Astrocyte (in vitro differentiated cells and primary cell): ENCODE results near the gene TPRG1. TPM values are rescaled to one million over a fixed set of nuclear protein-coding genes. Genes with fewer than 3 reads are reported as not detected.
A peak's percentile ranks its signal among the peaks of the same experiment; 100 is the strongest.

Experiments
- DNase-seq: peaks from one replicate; pipeline ENCODE4 v3.0.0-alpha.2; 2010; ENCODE audit warnings: low read depth
- FAIRE-seq: peaks from 2 replicates; lab custom pipeline; 2011; peaks lifted over from hg19 to GRCh38; lab: Jason Lieb, UNC
- H2AFZ ChIP-seq: 2 replicates; pipeline ENCODE4 v1.6.0; 2012; ENCODE audit warnings: low read depth, low read length, inconsistent platforms
- H3K27ac ChIP-seq: 2 replicates; pipeline ENCODE4 v1.5.1; 2011; ENCODE audit warnings: low read depth, low read length, inconsistent platforms
- H3K27me3 ChIP-seq: 2 replicates; pipeline ENCODE4 v1.6.0; 2011; ENCODE audit warnings: low read length, inconsistent platforms; ENCODE audit not compliant: insufficient read depth
- H3K36me3 ChIP-seq: 2 replicates; pipeline ENCODE4 v1.5.1; 2011; ENCODE audit warnings: low read length, inconsistent platforms; ENCODE audit not compliant: insufficient read depth
- H3K4me1 ChIP-seq: 2 replicates; pipeline ENCODE4 v1.5.1; 2011; ENCODE audit warnings: low read length, inconsistent platforms; ENCODE audit not compliant: insufficient read depth
- H3K4me2 ChIP-seq: 2 replicates; pipeline ENCODE4 v1.6.0; 2012; ENCODE audit warnings: low read length, inconsistent platforms
- H3K4me3 ChIP-seq: 2 replicates; pipeline ENCODE4 v1.5.1; 2011; ENCODE audit warnings: low read depth, mild to moderate bottlenecking, low read length, inconsistent platforms; ENCODE audit not compliant: insufficient read depth
- H3K79me2 ChIP-seq: 2 replicates; pipeline ENCODE4 v1.6.0; 2012; ENCODE audit warnings: mild to moderate bottlenecking, low read length, inconsistent platforms; ENCODE audit not compliant: insufficient read depth
- H3K9ac ChIP-seq: 2 replicates; pipeline ENCODE4 v1.6.0; 2012; ENCODE audit warnings: mild to moderate bottlenecking, low read length, inconsistent platforms
- H3K9me3 ChIP-seq: 2 replicates; pipeline ENCODE4 v1.5.1; 2012; ENCODE audit warnings: low read depth, mild to moderate bottlenecking, low read length, inconsistent platforms; ENCODE audit not compliant: insufficient read depth
- H4K20me1 ChIP-seq: 2 replicates; pipeline ENCODE4 v1.6.0; 2012; ENCODE audit warnings: low read length, inconsistent platforms; ENCODE audit not compliant: insufficient read depth
- H3K27ac Mint-ChIP-seq: one replicate; pipeline ENCODE4 v1.8.0; 2021; ENCODE audit warnings: mild to moderate bottlenecking, mixed read lengths; ENCODE audit not compliant: unreplicated experiment
- H3K27me3 Mint-ChIP-seq: one replicate; pipeline ENCODE4 v1.8.0; 2021; ENCODE audit warnings: low read depth, mixed read lengths; ENCODE audit not compliant: unreplicated experiment
- H3K36me3 Mint-ChIP-seq: one replicate; pipeline ENCODE4 v1.8.0; 2021; ENCODE audit warnings: low read depth, mixed read lengths; ENCODE audit not compliant: unreplicated experiment
- H3K4me1 Mint-ChIP-seq: one replicate; pipeline ENCODE4 v1.8.0; 2021; ENCODE audit warnings: low read depth, mixed read lengths; ENCODE audit not compliant: unreplicated experiment
- H3K4me3 Mint-ChIP-seq: one replicate; pipeline ENCODE4 v1.8.0; 2021; ENCODE audit warnings: mild to moderate bottlenecking, moderate library complexity, mixed read lengths; ENCODE audit not compliant: unreplicated experiment
- H3K9me3 Mint-ChIP-seq: one replicate; pipeline ENCODE4 v1.8.0; 2021; ENCODE audit warnings: mild to moderate bottlenecking, mixed read lengths; ENCODE audit not compliant: unreplicated experiment
- EZH2 ChIP-seq: IDR thresholded peaks from 2 replicates; pipeline ENCODE4 v1.6.1; 2012; ENCODE audit warnings: mild to moderate bottlenecking, low read length, inconsistent platforms; ENCODE audit not compliant: insufficient read depth
- total RNA-seq: library from RNA; stranded (reverse); gene quantifications from 2 replicates; pipeline ENCODE4 v1.2.1, GENCODE V29; 2021
- TF ChIP-seq, protein P1 (sequence below): IDR thresholded peaks from 2 replicates; pipeline ENCODE4 v1.5.1; 2011; ENCODE audit warnings: low read depth, mild to moderate bottlenecking, inconsistent platforms, low read length, moderate library complexity; ENCODE audit not compliant: insufficient read depth

The TPRG1 gene
- total RNA-seq, 1 donor from 2014 or later = 1.1 TPM

DNA sequence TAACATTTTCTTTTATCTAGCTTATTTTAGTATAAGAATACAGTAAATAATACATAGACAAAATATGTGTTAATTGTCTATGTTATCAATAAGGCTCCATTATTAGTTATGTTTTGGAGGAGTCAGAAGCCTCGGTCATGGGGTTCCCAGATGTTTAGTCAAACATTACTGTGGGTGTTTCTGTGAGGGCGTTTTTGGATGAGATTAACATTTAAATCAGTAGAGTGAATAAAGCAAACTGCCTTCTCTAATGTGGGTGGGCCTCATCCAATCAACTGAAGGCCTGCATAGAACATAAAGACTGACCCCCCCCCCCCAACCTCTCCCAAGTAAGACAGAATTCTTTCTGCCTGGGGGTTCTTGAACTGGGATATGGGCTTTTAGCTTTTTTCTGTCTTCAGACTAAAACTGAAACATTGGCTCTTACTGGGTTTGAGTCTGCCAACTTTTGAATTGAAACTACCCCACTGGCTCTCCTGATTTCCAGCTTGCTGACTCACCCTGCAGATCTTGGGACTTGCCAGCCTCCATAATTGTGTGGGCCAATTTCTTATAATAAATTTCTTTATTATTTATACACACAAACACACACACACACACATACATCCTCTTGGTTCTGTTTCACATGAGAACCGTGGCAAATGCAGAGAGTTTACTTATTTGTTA, 192.0 kb downstream of the TPRG1 start:
- Mint-ChIP-seq H3K27ac (no peak overlapping the region), H3K27me3 (peaks cover 3% of the 10 kb centered on the region)

DNA sequence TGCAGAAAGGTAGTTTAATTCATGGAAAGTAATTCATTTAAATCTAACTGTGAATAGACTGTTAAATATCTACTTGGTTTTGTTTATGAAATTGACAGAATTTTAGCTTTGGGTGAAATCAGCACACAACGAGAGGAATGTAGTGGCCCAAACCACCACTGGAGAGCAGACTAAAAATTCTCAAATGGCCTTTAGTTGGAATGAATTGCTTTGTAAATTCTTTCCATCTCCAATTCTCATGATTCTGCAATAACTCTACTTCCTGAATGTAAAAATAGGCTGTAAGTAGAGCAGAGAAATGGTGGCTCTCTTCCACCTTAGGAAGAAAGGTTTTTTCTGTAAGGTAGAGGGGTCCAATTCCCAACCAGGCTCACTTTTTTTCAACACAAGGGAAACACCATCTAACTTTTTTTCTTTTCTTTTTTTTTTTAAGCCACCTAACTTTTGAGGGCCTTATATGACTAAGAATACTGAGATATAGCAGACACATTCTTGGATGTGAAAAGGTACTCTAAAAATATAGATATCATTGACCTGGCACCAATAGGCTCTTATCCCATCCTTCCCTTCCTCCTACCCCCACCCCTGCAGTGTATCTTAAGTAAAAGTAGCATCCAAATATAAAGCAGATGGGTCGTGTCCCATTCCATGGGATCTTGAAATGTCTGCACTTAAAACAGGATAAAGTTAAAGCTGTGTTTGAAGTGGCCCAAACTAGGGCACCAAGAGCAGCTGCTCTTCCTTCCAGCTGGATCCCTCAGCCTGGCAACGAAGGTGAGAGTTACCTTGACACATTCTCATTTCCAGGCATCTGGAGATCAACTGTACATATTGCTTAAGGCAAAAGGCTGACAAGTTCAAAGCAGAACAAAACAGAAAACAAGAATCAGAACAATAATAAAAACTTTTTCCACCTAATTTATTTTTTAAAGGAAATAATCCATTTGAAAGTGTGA, 194.1 kb downstream of the TPRG1 start:
- no peaks in the 10 kb centered on the region for H3K79me2 ChIP-seq
- no peaks in the 10 kb centered on the region for H3K9me3 ChIP-seq
- Mint-ChIP-seq H3K36me3 (no peaks in the 10 kb centered on the region), H3K4me1 (peaks cover 3% of the 10 kb centered on the region), H3K9me3 (no peaks in the 10 kb centered on the region), H3K27ac (no peak overlapping the region), H3K27me3 (peaks cover 3% of the 10 kb centered on the region), H3K4me3 (no peak overlapping the region)
- H3K4me3 ChIP-seq = no peak overlapping the region
- no peak overlapping the region for H3K4me2 ChIP-seq
- H3K36me3 ChIP-seq = no peaks in the 10 kb centered on the region
- FAIRE-seq (no peak), DNase-seq (peak; percentile 21)
- H2AFZ ChIP-seq = no peak overlapping the region
- no peak overlapping the region for H3K27ac ChIP-seq
- TF ChIP-seq, protein P1, sequence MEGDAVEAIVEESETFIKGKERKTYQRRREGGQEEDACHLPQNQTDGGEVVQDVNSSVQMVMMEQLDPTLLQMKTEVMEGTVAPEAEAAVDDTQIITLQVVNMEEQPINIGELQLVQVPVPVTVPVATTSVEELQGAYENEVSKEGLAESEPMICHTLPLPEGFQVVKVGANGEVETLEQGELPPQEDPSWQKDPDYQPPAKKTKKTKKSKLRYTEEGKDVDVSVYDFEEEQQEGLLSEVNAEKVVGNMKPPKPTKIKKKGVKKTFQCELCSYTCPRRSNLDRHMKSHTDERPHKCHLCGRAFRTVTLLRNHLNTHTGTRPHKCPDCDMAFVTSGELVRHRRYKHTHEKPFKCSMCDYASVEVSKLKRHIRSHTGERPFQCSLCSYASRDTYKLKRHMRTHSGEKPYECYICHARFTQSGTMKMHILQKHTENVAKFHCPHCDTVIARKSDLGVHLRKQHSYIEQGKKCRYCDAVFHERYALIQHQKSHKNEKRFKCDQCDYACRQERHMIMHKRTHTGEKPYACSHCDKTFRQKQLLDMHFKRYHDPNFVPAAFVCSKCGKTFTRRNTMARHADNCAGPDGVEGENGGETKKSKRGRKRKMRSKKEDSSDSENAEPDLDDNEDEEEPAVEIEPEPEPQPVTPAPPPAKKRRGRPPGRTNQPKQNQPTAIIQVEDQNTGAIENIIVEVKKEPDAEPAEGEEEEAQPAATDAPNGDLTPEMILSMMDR = no peak
- no peak for TF ChIP-seq EZH2
- H3K27me3 ChIP-seq = no peaks in the 10 kb centered on the region
- no peak overlapping the region for H3K9ac ChIP-seq
- H4K20me1 ChIP-seq = no peaks in the 10 kb centered on the region
- no peaks in the 10 kb centered on the region for H3K4me1 ChIP-seq

More for the DNA sequence above, 192.0 kb downstream of the TPRG1 start:
- no peak overlapping the region for H3K4me3 ChIP-seq
- no peak for FAIRE-seq
- TF ChIP-seq, protein P1 = no peak
- TF ChIP-seq EZH2 = no peak
- H3K4me2 ChIP-seq = no peak overlapping the region
- no peaks in the 10 kb centered on the region for H4K20me1 ChIP-seq
- no peaks in the 10 kb centered on the region for H3K79me2 ChIP-seq
- Mint-ChIP-seq H3K36me3 (no peaks in the 10 kb centered on the region), H3K9me3 (no peaks in the 10 kb centered on the region), H3K4me3 (no peak overlapping the region), H3K4me1 (peaks cover 6% of the 10 kb centered on the region)
- no peak overlapping the region for H3K27ac ChIP-seq
- no peak overlapping the region for H3K9ac ChIP-seq
- H2AFZ ChIP-seq = no peak overlapping the region
- H3K36me3 ChIP-seq = no peaks in the 10 kb centered on the region
- H3K4me1 ChIP-seq = no peaks in the 10 kb centered on the region
- H3K9me3 ChIP-seq = no peaks in the 10 kb centered on the region
- H3K27me3 ChIP-seq = no peaks in the 10 kb centered on the region
- peak; percentile 33 for DNase-seq
